ENCODE results near the gene TENM3.

The TENM3 gene

DNA sequence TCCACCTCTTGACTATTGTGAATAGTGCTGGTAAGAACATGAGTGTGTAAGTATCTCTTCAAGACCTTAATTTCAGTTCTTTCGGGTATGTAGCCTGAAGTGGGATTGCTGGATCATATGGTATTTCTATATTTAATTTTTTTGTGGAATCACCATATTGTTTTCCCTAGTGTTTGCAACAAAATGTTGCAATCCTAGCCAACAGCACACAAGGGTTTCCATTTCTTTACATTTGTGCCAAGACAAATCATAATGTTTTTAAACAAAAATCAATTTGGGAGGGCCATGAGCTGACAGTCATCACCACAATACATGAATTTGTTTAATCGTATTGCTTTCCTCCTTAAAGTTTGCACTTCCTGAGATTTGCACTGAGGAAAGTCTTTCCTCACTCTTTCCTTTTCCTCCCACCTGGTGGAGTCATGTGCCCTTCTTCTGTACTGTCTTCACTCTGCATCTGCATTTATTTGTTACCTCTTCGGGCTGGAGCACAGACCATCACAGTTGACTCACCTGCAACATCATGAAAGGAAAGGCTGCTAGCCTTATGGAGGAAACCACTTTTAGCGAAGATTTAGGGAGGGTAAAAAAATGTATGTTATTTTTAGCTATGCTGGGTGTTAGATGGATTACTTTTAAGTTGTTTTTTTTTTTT is 404.6 kb downstream of the TENM3 start:
- Histone ChIP-seq H3K9me3 (ENCODE audit: control insufficient read depth, low read length) (no peaks in the 10 kb centered on the region), H3K36me3 (ENCODE audit: control insufficient read depth, insufficient read depth, low read length) (no peaks in the 10 kb centered on the region), H3K4me3 (ENCODE audit: insufficient read depth, low read depth, low read length, poor library complexity, severe bottlenecking) (no peak overlapping the region), H3K4me1 (ENCODE audit: control insufficient read depth, insufficient read depth, low read length, poor library complexity, severe bottlenecking) (no peaks in the 10 kb centered on the region), H3K27ac (ENCODE audit: insufficient read depth, low read length, poor library complexity, severe bottlenecking) (no peak overlapping the region), H3K27me3 (replicated peaks; ENCODE audit: control insufficient read depth, insufficient read depth, low read length, poor library complexity, severe bottlenecking) (no peaks in the 10 kb centered on the region)
- no peak for DNase-seq

DNA sequence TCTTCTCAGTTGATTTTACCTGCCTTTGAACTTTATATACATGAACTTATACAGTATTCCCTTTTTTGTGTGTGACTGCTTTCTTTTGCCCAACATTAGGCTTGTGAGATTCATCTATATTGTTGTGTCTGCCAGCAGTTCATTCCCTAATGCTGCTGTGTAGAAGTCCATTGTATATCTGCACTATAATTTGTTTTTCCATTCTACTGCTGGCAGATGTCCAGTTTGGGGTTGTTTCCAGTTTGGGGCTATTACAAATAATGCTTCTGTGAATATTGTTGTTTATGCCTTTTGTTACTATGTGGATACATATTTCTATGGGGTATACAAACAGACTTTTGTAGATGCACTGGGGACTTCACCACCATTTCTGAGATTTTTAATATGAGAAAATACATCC is 405.6 kb downstream of the TENM3 start:
- Histone ChIP-seq H3K4me3 (ENCODE audit: insufficient read depth, low read depth, low read length, poor library complexity, severe bottlenecking) (no peak overlapping the region), H3K36me3 (ENCODE audit: control insufficient read depth, insufficient read depth, low read length) (no peaks in the 10 kb centered on the region), H3K4me1 (ENCODE audit: control insufficient read depth, insufficient read depth, low read length, poor library complexity, severe bottlenecking) (no peaks in the 10 kb centered on the region), H3K27ac (ENCODE audit: insufficient read depth, low read length, poor library complexity, severe bottlenecking) (no peak overlapping the region), H3K27me3 (replicated peaks; ENCODE audit: control insufficient read depth, insufficient read depth, low read length, poor library complexity, severe bottlenecking) (no peaks in the 10 kb centered on the region), H3K9me3 (ENCODE audit: control insufficient read depth, low read length) (no peaks in the 10 kb centered on the region)
- no peak for DNase-seq

DNA sequence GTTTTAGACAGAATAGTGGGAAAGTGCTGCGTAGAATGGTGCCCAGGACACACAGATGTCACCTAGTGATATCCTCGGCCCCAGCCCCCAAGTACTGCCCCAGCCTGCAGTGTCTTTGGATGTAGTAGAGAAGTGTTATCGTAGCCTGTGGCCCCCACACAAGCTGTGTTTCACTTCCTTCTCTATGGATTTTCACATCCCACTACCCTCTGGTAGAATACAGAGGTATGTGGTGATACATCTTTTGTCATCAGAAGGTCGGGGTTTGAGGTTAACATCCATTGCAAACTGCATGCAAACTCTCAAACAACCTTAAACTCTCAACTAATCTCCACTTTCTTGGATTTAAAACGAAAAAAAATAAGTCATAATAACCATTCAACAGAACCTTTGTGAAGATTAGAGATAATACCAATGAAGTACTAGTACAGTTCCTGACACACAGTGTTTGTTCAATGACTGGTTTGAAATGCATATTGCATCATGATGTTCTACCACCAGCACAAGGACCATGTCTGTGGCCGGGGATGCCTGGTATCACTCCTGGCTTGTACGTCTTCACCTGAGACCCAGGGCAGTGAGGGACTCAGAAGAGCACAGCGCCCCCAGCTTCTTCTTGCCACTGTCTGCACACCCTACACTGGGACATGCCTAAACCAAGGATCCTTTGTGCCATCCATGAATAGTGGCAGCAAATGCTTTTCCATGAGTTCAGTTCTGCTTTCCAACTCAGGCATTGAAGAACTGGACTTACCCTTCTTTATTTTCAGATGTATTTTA is 406.7 kb downstream of the TENM3 start:
- no peak overlapping the region for H3K27ac ChIP-seq (ENCODE audit: insufficient read depth, low read length, poor library complexity, severe bottlenecking)
- H3K4me3 ChIP-seq (ENCODE audit: insufficient read depth, low read depth, low read length, poor library complexity, severe bottlenecking) = no peak overlapping the region
- no peaks in the 10 kb centered on the region for H3K9me3 ChIP-seq (ENCODE audit: control insufficient read depth, low read length)
- no peaks in the 10 kb centered on the region for H3K27me3 ChIP-seq (replicated peaks; ENCODE audit: control insufficient read depth, insufficient read depth, low read length, poor library complexity, severe bottlenecking)
- no peak for DNase-seq
- no peaks in the 10 kb centered on the region for H3K4me1 ChIP-seq (ENCODE audit: control insufficient read depth, insufficient read depth, low read length, poor library complexity, severe bottlenecking)
- H3K36me3 ChIP-seq (ENCODE audit: control insufficient read depth, insufficient read depth, low read length) = no peaks in the 10 kb centered on the region

DNA sequence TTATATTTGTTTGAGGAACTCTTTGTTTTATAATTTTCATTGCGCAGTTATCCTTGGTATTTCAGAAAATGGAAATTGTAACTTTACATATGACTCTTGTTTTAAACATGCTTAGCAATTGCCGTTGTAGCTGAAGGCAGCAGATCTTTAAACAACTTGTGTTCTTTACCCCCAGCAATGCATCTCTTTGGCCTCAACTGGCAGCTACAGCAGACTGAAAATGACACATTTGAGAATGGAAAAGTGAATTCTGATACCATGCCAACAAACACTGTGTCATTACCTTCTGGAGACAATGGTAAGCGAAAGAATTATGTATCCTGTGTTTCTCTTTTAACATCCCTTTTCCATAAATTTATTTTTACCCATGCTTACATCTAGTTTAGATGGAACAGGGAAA is 410.4 kb downstream of the TENM3 start:
- no peaks in the 10 kb centered on the region for H3K9me3 ChIP-seq (ENCODE audit: control insufficient read depth, low read length)
- H3K27me3 ChIP-seq (replicated peaks; ENCODE audit: control insufficient read depth, insufficient read depth, low read length, poor library complexity, severe bottlenecking) = no peaks in the 10 kb centered on the region
- no peak for DNase-seq
- H3K4me3 ChIP-seq (ENCODE audit: insufficient read depth, low read depth, low read length, poor library complexity, severe bottlenecking) = no peak overlapping the region
- no peak overlapping the region for H3K27ac ChIP-seq (ENCODE audit: insufficient read depth, low read length, poor library complexity, severe bottlenecking)
- H3K4me1 ChIP-seq (ENCODE audit: control insufficient read depth, insufficient read depth, low read length, poor library complexity, severe bottlenecking) = no peaks in the 10 kb centered on the region
- no peaks in the 10 kb centered on the region for H3K36me3 ChIP-seq (ENCODE audit: control insufficient read depth, insufficient read depth, low read length)

DNA sequence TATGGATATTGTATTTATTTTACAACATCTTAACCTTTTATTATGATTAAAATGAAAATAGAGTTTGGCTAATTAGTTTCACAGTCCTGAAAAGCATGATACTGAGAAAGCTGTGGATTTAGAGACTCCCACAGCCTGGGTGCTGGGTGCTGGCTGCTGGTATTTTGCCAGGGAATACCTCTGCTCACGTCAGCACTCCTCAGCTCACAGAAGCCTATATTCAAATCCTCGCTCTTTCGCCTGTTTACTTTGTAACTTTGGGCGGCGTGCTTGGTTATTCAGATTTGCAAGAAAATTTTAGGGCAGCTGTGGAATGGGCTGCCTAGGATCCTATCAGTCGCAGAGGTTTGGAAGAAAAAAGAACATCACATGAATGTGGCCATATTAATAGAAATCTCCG is 412.1 kb downstream of the TENM3 start:
- Histone ChIP-seq H3K36me3 (ENCODE audit: control insufficient read depth, insufficient read depth, low read length) (no peaks in the 10 kb centered on the region), H3K9me3 (ENCODE audit: control insufficient read depth, low read length) (no peaks in the 10 kb centered on the region), H3K4me3 (ENCODE audit: insufficient read depth, low read depth, low read length, poor library complexity, severe bottlenecking) (no peak overlapping the region), H3K27ac (ENCODE audit: insufficient read depth, low read length, poor library complexity, severe bottlenecking) (no peak overlapping the region), H3K4me1 (ENCODE audit: control insufficient read depth, insufficient read depth, low read length, poor library complexity, severe bottlenecking) (no peaks in the 10 kb centered on the region), H3K27me3 (replicated peaks; ENCODE audit: control insufficient read depth, insufficient read depth, low read length, poor library complexity, severe bottlenecking) (no peaks in the 10 kb centered on the region)
- DNase-seq = no peak

DNA sequence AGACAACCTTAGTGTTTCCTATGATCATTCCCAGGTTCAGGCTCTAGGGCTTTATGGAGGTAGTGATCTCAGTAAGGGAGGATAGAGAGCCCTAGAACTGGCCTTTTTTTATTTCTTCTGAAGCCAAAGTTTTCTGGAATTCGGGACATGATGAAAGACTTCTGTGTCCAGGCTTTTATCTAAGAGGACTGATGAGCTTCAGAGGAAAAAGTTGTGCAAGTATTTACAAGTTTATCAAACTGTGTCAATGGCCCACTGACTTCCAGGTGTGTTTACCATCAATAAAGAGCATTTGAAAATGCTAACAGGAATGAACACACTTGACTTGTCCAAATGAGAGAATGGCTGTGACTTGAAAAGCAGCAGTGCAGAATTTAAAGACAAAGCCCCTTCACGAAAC is 419.3 kb downstream of the TENM3 start:
- H3K9me3 ChIP-seq (ENCODE audit: control insufficient read depth, low read length) = no peaks in the 10 kb centered on the region
- H3K27ac ChIP-seq (ENCODE audit: insufficient read depth, low read length, poor library complexity, severe bottlenecking) = no peak overlapping the region
- H3K4me3 ChIP-seq (ENCODE audit: insufficient read depth, low read depth, low read length, poor library complexity, severe bottlenecking) = no peak overlapping the region
- H3K27me3 ChIP-seq (replicated peaks; ENCODE audit: control insufficient read depth, insufficient read depth, low read length, poor library complexity, severe bottlenecking) = no peaks in the 10 kb centered on the region
- no peaks in the 10 kb centered on the region for H3K4me1 ChIP-seq (ENCODE audit: control insufficient read depth, insufficient read depth, low read length, poor library complexity, severe bottlenecking)
- H3K36me3 ChIP-seq (ENCODE audit: control insufficient read depth, insufficient read depth, low read length) = no peaks in the 10 kb centered on the region
- DNase-seq = no peak

DNA sequence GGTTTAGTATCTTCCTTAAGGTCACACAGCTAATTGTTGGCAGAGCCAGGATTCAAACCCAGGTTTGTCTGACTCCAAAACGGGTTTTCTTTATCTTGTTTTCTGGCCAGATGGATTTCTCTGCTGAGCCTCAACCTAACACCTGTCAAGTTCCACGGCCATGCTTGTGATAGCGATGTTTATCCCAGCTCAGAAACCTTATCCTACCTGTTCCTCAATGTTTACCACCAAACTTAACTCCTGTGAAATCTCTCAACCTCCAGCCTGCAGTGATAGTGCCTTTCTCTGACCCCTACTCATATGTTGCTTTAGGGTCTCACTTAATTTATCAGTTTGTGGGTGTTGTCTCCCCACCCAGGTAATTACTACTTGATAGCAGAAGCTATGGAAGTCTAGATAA is 428.0 kb downstream of the TENM3 start:
- no peaks in the 10 kb centered on the region for H3K4me1 ChIP-seq (ENCODE audit: control insufficient read depth, insufficient read depth, low read length, poor library complexity, severe bottlenecking)
- H3K27ac ChIP-seq (ENCODE audit: insufficient read depth, low read length, poor library complexity, severe bottlenecking) = no peak overlapping the region

DNA sequence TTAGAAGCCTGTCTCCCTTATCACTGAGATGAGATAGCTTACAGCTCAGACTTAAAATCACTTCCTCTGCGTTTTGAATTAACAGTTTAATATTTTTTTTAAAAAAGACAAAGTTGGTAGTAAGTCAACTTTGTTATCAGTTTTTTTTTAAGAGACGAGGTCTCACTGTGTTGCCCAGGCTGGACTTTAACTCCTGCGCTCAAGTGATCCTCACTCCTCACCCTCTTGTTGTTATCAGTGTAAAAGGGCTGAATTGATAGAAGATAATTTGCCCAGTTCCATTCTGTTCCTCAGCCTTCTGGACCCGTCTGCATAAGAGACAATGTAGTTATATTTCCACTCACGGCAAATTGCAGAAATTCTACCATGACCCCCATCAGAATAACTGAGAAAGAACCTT is 428.5 kb downstream of the TENM3 start:
- no peak overlapping the region for H3K27ac ChIP-seq (ENCODE audit: insufficient read depth, low read length, poor library complexity, severe bottlenecking)
- H3K9me3 ChIP-seq (ENCODE audit: control insufficient read depth, low read length) = no peaks in the 10 kb centered on the region
- DNase-seq = no peak
- no peaks in the 10 kb centered on the region for H3K36me3 ChIP-seq (ENCODE audit: control insufficient read depth, insufficient read depth, low read length)
- no peaks in the 10 kb centered on the region for H3K4me1 ChIP-seq (ENCODE audit: control insufficient read depth, insufficient read depth, low read length, poor library complexity, severe bottlenecking)
- no peak overlapping the region for H3K4me3 ChIP-seq (ENCODE audit: insufficient read depth, low read depth, low read length, poor library complexity, severe bottlenecking)
- H3K27me3 ChIP-seq (replicated peaks; ENCODE audit: control insufficient read depth, insufficient read depth, low read length, poor library complexity, severe bottlenecking) = no peaks in the 10 kb centered on the region

More for the DNA sequence above, 428.0 kb downstream of the TENM3 start:
- no peak for DNase-seq
- Histone ChIP-seq H3K4me3 (ENCODE audit: insufficient read depth, low read depth, low read length, poor library complexity, severe bottlenecking) (no peak overlapping the region), H3K27me3 (replicated peaks; ENCODE audit: control insufficient read depth, insufficient read depth, low read length, poor library complexity, severe bottlenecking) (no peaks in the 10 kb centered on the region), H3K9me3 (ENCODE audit: control insufficient read depth, low read length) (no peaks in the 10 kb centered on the region), H3K36me3 (ENCODE audit: control insufficient read depth, insufficient read depth, low read length) (no peaks in the 10 kb centered on the region)

DNA sequence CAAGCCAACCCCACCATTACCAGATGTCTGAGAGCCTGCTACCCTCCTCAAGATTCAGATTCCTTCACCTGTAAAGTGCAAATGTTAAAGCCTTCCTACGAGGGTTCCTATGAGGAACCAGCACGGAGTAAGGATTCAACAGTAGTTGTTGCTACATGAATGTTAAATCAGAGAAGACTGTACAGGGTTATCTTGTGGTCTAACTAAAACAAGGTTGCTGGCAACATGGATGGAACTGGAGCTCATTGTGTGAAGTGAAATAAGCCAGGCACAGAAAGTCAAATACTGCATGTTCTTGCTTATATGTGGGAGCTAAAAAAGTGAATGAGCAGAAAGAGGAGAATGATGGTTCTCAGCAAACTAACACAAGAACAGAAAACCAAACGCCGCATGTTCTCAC is 435.4 kb downstream of the TENM3 start:
- H3K4me3 ChIP-seq (ENCODE audit: insufficient read depth, low read depth, low read length, poor library complexity, severe bottlenecking) = no peak overlapping the region
- no peaks in the 10 kb centered on the region for H3K36me3 ChIP-seq (ENCODE audit: control insufficient read depth, insufficient read depth, low read length)
- H3K4me1 ChIP-seq (ENCODE audit: control insufficient read depth, insufficient read depth, low read length, poor library complexity, severe bottlenecking) = no peaks in the 10 kb centered on the region
- no peaks in the 10 kb centered on the region for H3K27me3 ChIP-seq (replicated peaks; ENCODE audit: control insufficient read depth, insufficient read depth, low read length, poor library complexity, severe bottlenecking)
- DNase-seq = no peak
- H3K27ac ChIP-seq (ENCODE audit: insufficient read depth, low read length, poor library complexity, severe bottlenecking) = no peak overlapping the region
- H3K9me3 ChIP-seq (ENCODE audit: control insufficient read depth, low read length) = no peaks in the 10 kb centered on the region

DNA sequence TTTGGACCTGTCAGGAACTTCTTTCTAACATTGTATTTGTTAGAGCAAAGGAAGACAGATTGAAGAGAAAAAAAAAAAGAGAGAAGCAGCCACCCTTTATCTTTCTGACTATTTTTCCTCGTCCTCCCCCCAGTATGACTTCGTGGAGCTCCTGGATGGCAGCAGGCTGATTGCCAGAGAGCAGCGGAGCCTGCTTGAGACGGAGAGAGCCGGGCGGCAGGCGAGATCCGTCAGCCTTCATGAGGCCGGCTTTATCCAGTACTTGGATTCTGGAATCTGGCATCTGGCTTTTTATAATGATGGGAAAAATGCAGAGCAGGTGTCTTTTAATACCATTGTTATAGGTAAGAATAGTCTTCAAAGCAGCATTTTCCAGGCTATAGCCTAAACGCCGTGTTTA is 436.3 kb downstream of the TENM3 start:
- Histone ChIP-seq H3K4me1 (ENCODE audit: control insufficient read depth, insufficient read depth, low read length, poor library complexity, severe bottlenecking) (no peaks in the 10 kb centered on the region), H3K9me3 (ENCODE audit: control insufficient read depth, low read length) (no peaks in the 10 kb centered on the region), H3K27ac (ENCODE audit: insufficient read depth, low read length, poor library complexity, severe bottlenecking) (no peak overlapping the region), H3K36me3 (ENCODE audit: control insufficient read depth, insufficient read depth, low read length) (no peaks in the 10 kb centered on the region), H3K4me3 (ENCODE audit: insufficient read depth, low read depth, low read length, poor library complexity, severe bottlenecking) (no peak overlapping the region), H3K27me3 (replicated peaks; ENCODE audit: control insufficient read depth, insufficient read depth, low read length, poor library complexity, severe bottlenecking) (no peaks in the 10 kb centered on the region)
- DNase-seq = no peak

Measured in effector memory CD4-positive, alpha-beta T cell (primary cell).